ENCODE data around the gene ATP6V1C2. TPM values are rescaled to one million over a fixed set of nuclear protein-coding genes. Genes with fewer than 3 reads are reported as not detected.
A peak's percentile ranks its signal among the peaks of the same experiment; 100 is the strongest.

Gene ATP6V1C2
- total RNA-seq, 1 donor from 2014 or later, result not detected

GRCh38 chr2:10712185-10712809, 9.1 kb upstream of the ATP6V1C2 start:
- no peak for TF ChIP-seq CTCF (IDR thresholded peaks at IDR 0.05; ENCODE audit: partially characterized antibody, unreplicated experiment)
- H3K27me3 Mint-ChIP-seq (ENCODE audit: unreplicated experiment), result peaks cover 6% of the 10 kb centered on the region
- no peak overlapping the region for H3K4me3 Mint-ChIP-seq (ENCODE audit: unreplicated experiment)
- H3K4me1 Mint-ChIP-seq (ENCODE audit: low read depth, unreplicated experiment), result no peaks in the 10 kb centered on the region
- DNase-seq, result no peak
- no peaks in the 10 kb centered on the region for H3K36me3 Mint-ChIP-seq (ENCODE audit: unreplicated experiment)
- H3K9me3 Mint-ChIP-seq (ENCODE audit: unreplicated experiment), result no peaks in the 10 kb centered on the region
- no peak overlapping the region for H3K27ac Mint-ChIP-seq (ENCODE audit: unreplicated experiment)

GRCh38 chr2:10716581-10716980, 4.8 kb upstream of the ATP6V1C2 start:
- no peak for TF ChIP-seq CTCF (IDR thresholded peaks at IDR 0.05; ENCODE audit: partially characterized antibody, unreplicated experiment)
- no peak overlapping the region for H3K4me3 Mint-ChIP-seq (ENCODE audit: unreplicated experiment)
- no peaks in the 10 kb centered on the region for H3K36me3 Mint-ChIP-seq (ENCODE audit: unreplicated experiment)
- H3K27me3 Mint-ChIP-seq (ENCODE audit: unreplicated experiment), result peaks cover 13% of the 10 kb centered on the region
- peaks cover 5% of the 10 kb centered on the region for H3K4me1 Mint-ChIP-seq (ENCODE audit: low read depth, unreplicated experiment)
- no peaks in the 10 kb centered on the region for H3K9me3 Mint-ChIP-seq (ENCODE audit: unreplicated experiment)
- DNase-seq, result no peak
- no peak overlapping the region for H3K27ac Mint-ChIP-seq (ENCODE audit: unreplicated experiment)

- Mint-ChIP-seq H3K9me3 (ENCODE audit: unreplicated experiment) (no peaks in the 10 kb centered on the region), H3K36me3 (ENCODE audit: unreplicated experiment) (no peaks in the 10 kb centered on the region), H3K4me1 (ENCODE audit: low read depth, unreplicated experiment) (peaks cover 5% of the 10 kb centered on the region), H3K27ac (ENCODE audit: unreplicated experiment) (no peak overlapping the region), H3K27me3 (ENCODE audit: unreplicated experiment) (peaks cover 14% of the 10 kb centered on the region), H3K4me3 (ENCODE audit: unreplicated experiment) (no peak overlapping the region)
- DNase-seq, result no peak
- TF ChIP-seq CTCF (IDR thresholded peaks at IDR 0.05; ENCODE audit: partially characterized antibody, unreplicated experiment), result no peak
These were observed 3.8 kb upstream of the ATP6V1C2 start for GRCh38 chr2:10717628-10718027.

GRCh38 chr2:10720306-10720705, 1.1 kb upstream of the ATP6V1C2 start:
- DNase-seq, result no peak
- peak overlapping the region; percentile 80 for H3K4me3 Mint-ChIP-seq (ENCODE audit: unreplicated experiment)
- H3K36me3 Mint-ChIP-seq (ENCODE audit: unreplicated experiment), result no peaks in the 10 kb centered on the region
- H3K27me3 Mint-ChIP-seq (ENCODE audit: unreplicated experiment), result peaks cover 26% of the 10 kb centered on the region
- TF ChIP-seq CTCF (IDR thresholded peaks at IDR 0.05; ENCODE audit: partially characterized antibody, unreplicated experiment), result no peak
- no peaks in the 10 kb centered on the region for H3K9me3 Mint-ChIP-seq (ENCODE audit: unreplicated experiment)
- H3K27ac Mint-ChIP-seq (ENCODE audit: unreplicated experiment), result no peak overlapping the region
- H3K4me1 Mint-ChIP-seq (ENCODE audit: low read depth, unreplicated experiment), result peaks cover 5% of the 10 kb centered on the region

GRCh38 chr2:10720947-10721395, 459 bp upstream of the ATP6V1C2 start:
- H3K9me3 Mint-ChIP-seq (ENCODE audit: unreplicated experiment), result no peaks in the 10 kb centered on the region
- peak overlapping the region; percentile 80 for H3K4me3 Mint-ChIP-seq (ENCODE audit: unreplicated experiment)
- peaks cover 5% of the 10 kb centered on the region for H3K4me1 Mint-ChIP-seq (ENCODE audit: low read depth, unreplicated experiment)
- DNase-seq, result no peak
- peaks cover 26% of the 10 kb centered on the region for H3K27me3 Mint-ChIP-seq (ENCODE audit: unreplicated experiment)
- no peak overlapping the region for H3K27ac Mint-ChIP-seq (ENCODE audit: unreplicated experiment)
- TF ChIP-seq CTCF (IDR thresholded peaks at IDR 0.05; ENCODE audit: partially characterized antibody, unreplicated experiment), result no peak
- no peaks in the 10 kb centered on the region for H3K36me3 Mint-ChIP-seq (ENCODE audit: unreplicated experiment)
